HL-60 (cell line): Measurements from ENCODE around the gene HELZ.

Experiments used
- DNase-seq, 2 experiments: peaks; one replicate each; pipeline ENCODE4 v3.0.0-alpha.2; 2010 to 2020; ENCODE audit warnings: low read depth in 1 of 2, low spot score in 1 of 2
- H3K27ac ChIP-seq: fragments of 250-450 bp; sonication (Bioruptor Pico); replicated peaks from 2 replicates; pipeline ENCODE4 v1.5.1; 2020; ENCODE audit warnings: mild to moderate bottlenecking, moderate library complexity
- H3K27me3 ChIP-seq: fragments of 250-450 bp; sonication (Bioruptor Pico); 2 replicates; pipeline ENCODE4 v1.5.1; 2021; ENCODE audit warnings: mild to moderate bottlenecking, moderate library complexity; ENCODE audit not compliant: insufficient read depth, poor library complexity, severe bottlenecking
- H3K4me3 ChIP-seq: replicated peaks from 2 replicates; pipeline ENCODE4 v1.5.1; 2011; ENCODE audit warnings: mild to moderate bottlenecking, control low read depth, low read length; ENCODE audit not compliant: insufficient read depth
- GABPA ChIP-seq: IDR thresholded peaks from 2 replicates; pipeline ENCODE4 v1.6.1; 2012; ENCODE audit warnings: low read depth
- POLR2AphosphoS5 ChIP-seq: IDR thresholded peaks from 2 replicates; pipeline ENCODE4 v1.6.1; 2012; ENCODE audit warnings: low read depth
- SPI1 ChIP-seq: IDR thresholded peaks from 2 replicates; pipeline ENCODE4 v1.6.1; 2012; ENCODE audit warnings: low read depth, mild to moderate bottlenecking, borderline replicate concordance
- TF ChIP-seq, protein P1 (sequence below): IDR thresholded peaks from one replicate; pipeline ENCODE4 v1.5.1; 2011; ENCODE audit warnings: low read length, control low read depth, inconsistent platforms; ENCODE audit not compliant: insufficient read depth
- TF ChIP-seq, protein P2 (sequence below): IDR thresholded peaks from 2 replicates; pipeline ENCODE4 v1.6.1; 2012; ENCODE audit warnings: low read depth; ENCODE audit not compliant: insufficient replicate concordance

The HELZ gene

DNA sequence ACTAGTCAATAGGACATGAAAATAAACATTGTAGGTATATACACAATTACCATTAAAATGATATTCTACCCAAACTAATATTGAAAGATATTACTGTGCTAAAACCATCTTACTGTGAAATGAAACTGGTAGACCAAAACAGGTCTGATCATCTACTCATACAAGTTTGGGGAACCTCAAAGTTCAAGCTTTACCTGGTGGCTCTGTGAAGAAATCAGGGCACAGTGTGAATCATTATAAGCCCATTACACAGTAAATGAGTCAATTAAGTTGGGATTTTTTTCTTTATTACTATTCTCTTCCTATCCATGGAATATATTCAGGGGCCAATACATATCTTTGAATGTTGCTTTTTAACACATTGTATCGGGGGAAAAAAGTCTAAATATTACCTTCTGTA lies 57.1 kb downstream of the HELZ start:
- DNase-seq, result no peak
- TF ChIP-seq SPI1 (no peak), GABPA (no peak), POLR2AphosphoS5 (no peak)
- TF ChIP-seq, protein P1, sequence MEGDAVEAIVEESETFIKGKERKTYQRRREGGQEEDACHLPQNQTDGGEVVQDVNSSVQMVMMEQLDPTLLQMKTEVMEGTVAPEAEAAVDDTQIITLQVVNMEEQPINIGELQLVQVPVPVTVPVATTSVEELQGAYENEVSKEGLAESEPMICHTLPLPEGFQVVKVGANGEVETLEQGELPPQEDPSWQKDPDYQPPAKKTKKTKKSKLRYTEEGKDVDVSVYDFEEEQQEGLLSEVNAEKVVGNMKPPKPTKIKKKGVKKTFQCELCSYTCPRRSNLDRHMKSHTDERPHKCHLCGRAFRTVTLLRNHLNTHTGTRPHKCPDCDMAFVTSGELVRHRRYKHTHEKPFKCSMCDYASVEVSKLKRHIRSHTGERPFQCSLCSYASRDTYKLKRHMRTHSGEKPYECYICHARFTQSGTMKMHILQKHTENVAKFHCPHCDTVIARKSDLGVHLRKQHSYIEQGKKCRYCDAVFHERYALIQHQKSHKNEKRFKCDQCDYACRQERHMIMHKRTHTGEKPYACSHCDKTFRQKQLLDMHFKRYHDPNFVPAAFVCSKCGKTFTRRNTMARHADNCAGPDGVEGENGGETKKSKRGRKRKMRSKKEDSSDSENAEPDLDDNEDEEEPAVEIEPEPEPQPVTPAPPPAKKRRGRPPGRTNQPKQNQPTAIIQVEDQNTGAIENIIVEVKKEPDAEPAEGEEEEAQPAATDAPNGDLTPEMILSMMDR, result no peak
- TF ChIP-seq, protein P2, sequence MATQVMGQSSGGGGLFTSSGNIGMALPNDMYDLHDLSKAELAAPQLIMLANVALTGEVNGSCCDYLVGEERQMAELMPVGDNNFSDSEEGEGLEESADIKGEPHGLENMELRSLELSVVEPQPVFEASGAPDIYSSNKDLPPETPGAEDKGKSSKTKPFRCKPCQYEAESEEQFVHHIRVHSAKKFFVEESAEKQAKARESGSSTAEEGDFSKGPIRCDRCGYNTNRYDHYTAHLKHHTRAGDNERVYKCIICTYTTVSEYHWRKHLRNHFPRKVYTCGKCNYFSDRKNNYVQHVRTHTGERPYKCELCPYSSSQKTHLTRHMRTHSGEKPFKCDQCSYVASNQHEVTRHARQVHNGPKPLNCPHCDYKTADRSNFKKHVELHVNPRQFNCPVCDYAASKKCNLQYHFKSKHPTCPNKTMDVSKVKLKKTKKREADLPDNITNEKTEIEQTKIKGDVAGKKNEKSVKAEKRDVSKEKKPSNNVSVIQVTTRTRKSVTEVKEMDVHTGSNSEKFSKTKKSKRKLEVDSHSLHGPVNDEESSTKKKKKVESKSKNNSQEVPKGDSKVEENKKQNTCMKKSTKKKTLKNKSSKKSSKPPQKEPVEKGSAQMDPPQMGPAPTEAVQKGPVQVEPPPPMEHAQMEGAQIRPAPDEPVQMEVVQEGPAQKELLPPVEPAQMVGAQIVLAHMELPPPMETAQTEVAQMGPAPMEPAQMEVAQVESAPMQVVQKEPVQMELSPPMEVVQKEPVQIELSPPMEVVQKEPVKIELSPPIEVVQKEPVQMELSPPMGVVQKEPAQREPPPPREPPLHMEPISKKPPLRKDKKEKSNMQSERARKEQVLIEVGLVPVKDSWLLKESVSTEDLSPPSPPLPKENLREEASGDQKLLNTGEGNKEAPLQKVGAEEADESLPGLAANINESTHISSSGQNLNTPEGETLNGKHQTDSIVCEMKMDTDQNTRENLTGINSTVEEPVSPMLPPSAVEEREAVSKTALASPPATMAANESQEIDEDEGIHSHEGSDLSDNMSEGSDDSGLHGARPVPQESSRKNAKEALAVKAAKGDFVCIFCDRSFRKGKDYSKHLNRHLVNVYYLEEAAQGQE, result no peak
- no peak overlapping the region for H3K27ac ChIP-seq
- H3K27me3 ChIP-seq, result no peaks in the 10 kb centered on the region
- no peak overlapping the region for H3K4me3 ChIP-seq

DNA sequence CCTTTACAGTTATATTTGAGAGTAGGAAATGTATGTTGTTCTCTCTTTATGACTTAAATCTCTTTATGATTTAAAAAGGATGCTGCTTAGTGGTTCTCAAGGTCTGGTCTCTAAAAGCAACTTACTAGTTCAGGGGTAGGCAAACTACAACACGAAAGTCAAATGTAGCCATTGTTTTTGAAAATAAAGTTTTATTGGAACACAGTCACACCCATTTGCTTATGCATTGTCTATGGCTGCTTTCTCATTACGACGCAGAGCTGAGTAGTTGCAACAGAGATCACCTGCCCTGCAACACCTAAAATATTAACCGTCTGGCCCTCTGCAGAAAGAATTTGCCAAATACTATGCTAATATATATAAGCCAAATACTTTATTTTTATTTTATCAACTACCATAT lies 58.2 kb downstream of the HELZ start:
- DNase-seq, result no peak
- no peak overlapping the region for H3K4me3 ChIP-seq
- H3K27me3 ChIP-seq, result no peaks in the 10 kb centered on the region
- H3K27ac ChIP-seq, result no peak overlapping the region
- no peak for TF ChIP-seq POLR2AphosphoS5
- TF ChIP-seq, protein P1, result no peak
- TF ChIP-seq, protein P2, result no peak
- TF ChIP-seq GABPA, result no peak
- TF ChIP-seq SPI1, result no peak

- DNase-seq, result no peak
- H3K27ac ChIP-seq, result no peak overlapping the region
- TF ChIP-seq, protein P1, result no peak
- no peak overlapping the region for H3K4me3 ChIP-seq
- H3K27me3 ChIP-seq, result no peaks in the 10 kb centered on the region
Observed at GRCh38 chr17:67183531-67183930, 61.5 kb downstream of the HELZ start.

DNA sequence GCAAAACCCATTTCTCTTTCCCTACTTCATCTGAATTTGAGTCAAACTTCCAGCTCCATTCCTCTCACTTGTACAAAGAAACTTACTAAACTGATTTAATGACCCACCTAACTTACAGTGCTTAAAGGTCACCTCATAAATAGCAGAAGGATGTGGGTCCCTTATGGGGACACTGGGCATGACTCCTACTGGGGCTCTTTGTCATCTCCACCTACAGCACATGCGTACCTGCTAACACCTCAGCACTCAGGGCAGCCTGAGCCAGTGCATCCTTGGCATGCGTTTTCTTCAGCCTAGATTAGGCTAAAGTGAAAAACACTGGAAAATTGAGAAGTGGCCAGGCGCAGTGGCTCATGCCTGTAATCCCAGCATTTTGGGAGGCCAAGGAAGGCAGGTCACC lies 63.2 kb downstream of the HELZ start:
- TF ChIP-seq, protein P2, result no peak
- TF ChIP-seq GABPA (no peak), POLR2AphosphoS5 (no peak), SPI1 (no peak)
- TF ChIP-seq, protein P1, result no peak
- Histone ChIP-seq H3K27me3 (no peaks in the 10 kb centered on the region), H3K4me3 (no peak overlapping the region), H3K27ac (no peak overlapping the region)
- DNase-seq, result no peak
